Pancreas (tissue), 10 donors: ENCODE data around the gene HELT. TPM values are rescaled to one million over a fixed set of nuclear protein-coding genes. Genes with fewer than 3 reads are reported as not detected.

ENCODE experiments used
- ATAC-seq, 4 donors: fragments of 200-7000 bp; cut with Tn5 transposase; one replicate each; pipeline versions ENCODE4 v1.8.0 to v1.9.1; 2020; ENCODE audit warnings: mild to moderate bottlenecking in 4 of 4, moderate library complexity in 4 of 4
- DNase-seq, 6 donors: peaks; one replicate each; pipeline ENCODE4 v3.0.0-alpha.2; 2020
- FAIRE-seq: peaks from 2 replicates; lab custom pipeline; 2012; peaks lifted over from hg19 to GRCh38; lab: Jason Lieb, UNC
- H3K27ac ChIP-seq, 4 donors: fragments of 200-600 bp; sonication (generic); 1 replicate in 3 of 4; 2 replicates in 1 of 4; pipeline versions ENCODE4 v1.5.0 to v1.8.0; 2020
- H3K27me3 ChIP-seq, 4 donors: fragments of 200-600 bp; one replicate each; pipeline ENCODE4 v1.8.0; 2021
- H3K36me3 ChIP-seq, 3 donors: fragments of 200-600 bp; sonication (generic) in 1 of 3; one replicate each; pipeline versions ENCODE4 v1.5.0 to v1.8.0; 2020 to 2021
- H3K4me1 ChIP-seq, 3 donors: fragments of 200-600 bp; one replicate each; pipeline ENCODE4 v1.8.0; 2021
- H3K4me3 ChIP-seq, 4 donors: fragments of 200-600 bp; sonication (generic) in 2 of 4; one replicate each; pipeline versions ENCODE4 v1.5.0 to v1.8.0; 2020 to 2021
- H3K9me3 ChIP-seq, 4 donors: fragments of 200-600 bp; one replicate each; pipeline ENCODE4 v1.8.0; 2021
- WGBS, 2 donors: extraction: QIAGEN DNeasy Blood & Tissue Kit; methylation state at CpG; one replicate each; pipeline ENCODE4 v1.1.7; 2013; 5-methylcytosine and 5-hydroxymethylcytosine counted together
- intact Hi-C, 3 donors: fragments of 100-400 bp; cut with DNase I; formaldehyde crosslinking; loops; one replicate each; pipeline versions ENCODE4 v1.11.1 to v1.14.2; 2022
- polyA plus RNA-seq, 2 donors: library from polyadenylated mRNA; stranded (reverse); fragments of 200-250 nt; gene quantifications; one replicate each; pipeline ENCODE4 v1.2.3, GENCODE V29; 2013
- total RNA-seq, 6 donors: library from RNA; stranded (reverse); fragmentation: NEBNext Ultra II Directional in 4 of 6; extraction: Animal tissue kit (Norgen Biotek cat#: 25700) in 4 of 6; gene quantifications; one replicate each; pipeline versions ENCODE4 v1.2.1 to v1.2.4, GENCODE V29; 2021 to 2023
- TF ChIP-seq, protein P1 (sequence below), 4 donors: fragments of 200-600 bp; sonication (generic) in 3 of 4; IDR thresholded peaks; one replicate each; pipeline versions ENCODE4 v1.5.0 to v1.8.0; 2021; ENCODE audit warnings: antibody characterized with exemption in 4 of 4
- donor health status: healthy with polysubstance abuse.
- donor health status: DM: no; HTN: no; CAD: no; lungs with moderate emphysema.
- donor health status: DM: no; HTN: no; CAD: no.
- donor health status: control.
- donor health status: control.
- donor health status: Bipolar disorder and iron deficiency.
- donor health status: DM: yes; HTN: yes; CAD: no.
- donor health status: DM: no; HTN: no; CAD: no.
- donor health status: DM: no; HTN: no; CAD: no.
- donor health status: DM: yes; HTN: yes; CAD: no.

HELT gene
- total and polyA plus RNA-seq, 8 donors = not detected

DNA sequence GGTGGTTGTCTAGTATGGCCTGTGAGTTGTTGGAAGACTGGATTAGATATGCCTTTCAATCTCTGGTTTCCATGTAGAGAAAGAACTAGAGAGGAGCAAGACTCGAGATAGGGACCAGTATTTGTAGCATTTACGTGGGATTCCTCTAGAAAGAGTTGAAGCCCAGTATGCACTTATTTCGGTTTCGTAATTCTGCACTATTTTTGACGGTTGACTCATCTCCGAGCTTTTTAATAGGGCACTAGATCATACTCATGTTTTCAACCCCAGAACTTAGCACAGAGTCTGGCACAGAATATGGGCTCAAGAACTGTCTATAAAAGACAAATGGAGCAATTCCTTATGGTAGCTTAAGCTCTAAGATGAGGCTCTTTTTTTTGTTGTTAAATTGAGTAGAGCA lies 15.7 kb downstream of the HELT start:
- DNase-seq (no peak), ATAC-seq (no peak), FAIRE-seq (no peak)
- Histone ChIP-seq H3K36me3 (no peaks in the 10 kb centered on the region), H3K27ac (no peak overlapping the region), H3K9me3 (no peaks in the 10 kb centered on the region), H3K4me1 (no peaks in the 10 kb centered on the region), H3K27me3 (no peaks in the 10 kb centered on the region), H3K4me3 (no peak overlapping the region)
- intact Hi-C loops = no loop called here
- 75 to 87% methylated on average over 6 of the region's 6 CpGs for WGBS, 2 donors
- TF ChIP-seq, protein P1, sequence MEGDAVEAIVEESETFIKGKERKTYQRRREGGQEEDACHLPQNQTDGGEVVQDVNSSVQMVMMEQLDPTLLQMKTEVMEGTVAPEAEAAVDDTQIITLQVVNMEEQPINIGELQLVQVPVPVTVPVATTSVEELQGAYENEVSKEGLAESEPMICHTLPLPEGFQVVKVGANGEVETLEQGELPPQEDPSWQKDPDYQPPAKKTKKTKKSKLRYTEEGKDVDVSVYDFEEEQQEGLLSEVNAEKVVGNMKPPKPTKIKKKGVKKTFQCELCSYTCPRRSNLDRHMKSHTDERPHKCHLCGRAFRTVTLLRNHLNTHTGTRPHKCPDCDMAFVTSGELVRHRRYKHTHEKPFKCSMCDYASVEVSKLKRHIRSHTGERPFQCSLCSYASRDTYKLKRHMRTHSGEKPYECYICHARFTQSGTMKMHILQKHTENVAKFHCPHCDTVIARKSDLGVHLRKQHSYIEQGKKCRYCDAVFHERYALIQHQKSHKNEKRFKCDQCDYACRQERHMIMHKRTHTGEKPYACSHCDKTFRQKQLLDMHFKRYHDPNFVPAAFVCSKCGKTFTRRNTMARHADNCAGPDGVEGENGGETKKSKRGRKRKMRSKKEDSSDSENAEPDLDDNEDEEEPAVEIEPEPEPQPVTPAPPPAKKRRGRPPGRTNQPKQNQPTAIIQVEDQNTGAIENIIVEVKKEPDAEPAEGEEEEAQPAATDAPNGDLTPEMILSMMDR (IDR thresholded peaks at IDR 0.05) = no peak

DNA sequence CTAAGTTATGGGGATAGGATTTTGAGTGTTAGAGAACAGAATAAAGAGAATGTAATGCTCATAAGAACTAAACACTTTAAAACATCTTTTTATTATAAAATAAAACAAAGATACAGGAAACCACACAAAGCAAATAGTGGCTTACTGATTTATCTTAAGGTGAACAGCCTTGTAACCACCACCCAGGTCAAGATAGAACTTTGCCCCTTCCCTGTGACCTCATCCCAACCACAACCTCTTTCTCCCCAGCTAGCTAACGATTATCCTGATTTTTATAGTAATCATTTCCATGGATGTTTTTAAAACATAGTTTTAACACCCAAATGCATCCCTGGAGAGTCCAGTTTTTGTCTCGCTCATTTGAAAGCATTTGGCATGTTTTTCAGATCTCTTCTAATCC lies 17.0 kb downstream of the HELT start:
- no peak overlapping the region for H3K27ac ChIP-seq
- intact Hi-C loops = loop anchor here in 1 of 3 donors (5.0 kb wide), 1 partner anchor 102 kb away; no protein-coding TSS in a partner anchor
- DNase-seq (no peak), ATAC-seq (no peak), FAIRE-seq (no peak)
- TF ChIP-seq, protein P1 (IDR thresholded peaks at IDR 0.05) = no peak
- H3K4me1 ChIP-seq = no peaks in the 10 kb centered on the region
- no peaks in the 10 kb centered on the region for H3K9me3 ChIP-seq
- no peak overlapping the region for H3K4me3 ChIP-seq
- H3K36me3 ChIP-seq = no peaks in the 10 kb centered on the region
- H3K27me3 ChIP-seq = no peaks in the 10 kb centered on the region
- 71 to 80% methylated on average over 2 of the region's 2 CpGs for WGBS, 2 donors

DNA sequence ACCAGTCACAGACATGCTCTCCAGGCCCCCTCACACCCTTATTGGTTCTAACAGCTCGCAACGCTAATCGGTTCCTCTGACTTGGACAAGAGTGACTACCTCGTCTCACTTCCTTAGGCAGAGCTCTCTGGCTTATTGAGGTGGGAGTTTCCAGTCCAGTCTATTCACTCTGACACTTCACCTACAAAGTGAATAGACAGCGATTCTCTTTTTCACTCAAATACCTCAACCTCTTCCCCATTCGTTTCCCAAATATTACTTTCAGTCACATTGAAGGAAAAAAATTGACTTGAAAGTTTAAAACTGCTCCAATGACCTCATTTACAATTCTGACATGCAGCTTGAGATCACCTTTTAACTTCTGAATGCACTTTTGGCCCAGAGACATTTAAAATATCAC lies 17.7 kb downstream of the HELT start:
- no peak for ATAC-seq
- Histone ChIP-seq H3K9me3 (no peaks in the 10 kb centered on the region), H3K36me3 (no peaks in the 10 kb centered on the region), H3K4me1 (no peaks in the 10 kb centered on the region), H3K27me3 (no peaks in the 10 kb centered on the region), H3K4me3 (no peak overlapping the region), H3K27ac (no peak overlapping the region)
- intact Hi-C loops = loop anchor here in 1 of 3 donors (5.0 kb wide), 1 partner anchor 101 kb away; no protein-coding TSS in a partner anchor
- FAIRE-seq = no peak
- TF ChIP-seq, protein P1 (IDR thresholded peaks at IDR 0.05) = no peak
- 81 to 84% methylated on average over 6 of the region's 6 CpGs for WGBS, 2 donors
- no peak for DNase-seq

DNA sequence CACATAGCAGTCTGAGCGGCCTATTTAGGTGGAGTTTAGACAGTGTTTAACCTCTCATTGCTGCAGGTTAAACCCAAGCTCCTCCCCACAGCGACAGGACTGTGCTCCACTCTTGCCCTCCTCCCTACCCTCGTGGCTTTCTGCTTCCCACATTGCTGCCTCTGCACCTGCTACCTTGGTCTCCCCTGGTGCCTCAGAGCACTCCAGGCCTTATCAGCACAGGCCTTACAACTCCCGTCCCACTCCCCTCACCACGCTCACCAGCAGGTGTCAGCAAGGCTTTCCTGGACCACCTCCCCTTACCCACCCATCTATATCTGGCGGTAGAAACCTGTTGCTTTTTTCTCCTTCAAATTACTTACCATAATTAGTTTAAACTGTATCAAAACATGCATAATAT lies 18.6 kb downstream of the HELT start:
- intact Hi-C loops = loop anchor here in 1 of 3 donors (5.0 kb wide), 1 partner anchor 100 kb away; no protein-coding TSS in a partner anchor
- Histone ChIP-seq H3K27ac (no peak overlapping the region), H3K4me3 (no peak overlapping the region), H3K4me1 (no peaks in the 10 kb centered on the region), H3K27me3 (no peaks in the 10 kb centered on the region), H3K36me3 (no peaks in the 10 kb centered on the region), H3K9me3 (no peaks in the 10 kb centered on the region)
- 76 to 83% methylated on average over 6 of the region's 6 CpGs for WGBS, 2 donors
- ATAC-seq = no peak
- no peak for DNase-seq
- FAIRE-seq = no peak
- TF ChIP-seq, protein P1 (IDR thresholded peaks at IDR 0.05) = no peak

DNA sequence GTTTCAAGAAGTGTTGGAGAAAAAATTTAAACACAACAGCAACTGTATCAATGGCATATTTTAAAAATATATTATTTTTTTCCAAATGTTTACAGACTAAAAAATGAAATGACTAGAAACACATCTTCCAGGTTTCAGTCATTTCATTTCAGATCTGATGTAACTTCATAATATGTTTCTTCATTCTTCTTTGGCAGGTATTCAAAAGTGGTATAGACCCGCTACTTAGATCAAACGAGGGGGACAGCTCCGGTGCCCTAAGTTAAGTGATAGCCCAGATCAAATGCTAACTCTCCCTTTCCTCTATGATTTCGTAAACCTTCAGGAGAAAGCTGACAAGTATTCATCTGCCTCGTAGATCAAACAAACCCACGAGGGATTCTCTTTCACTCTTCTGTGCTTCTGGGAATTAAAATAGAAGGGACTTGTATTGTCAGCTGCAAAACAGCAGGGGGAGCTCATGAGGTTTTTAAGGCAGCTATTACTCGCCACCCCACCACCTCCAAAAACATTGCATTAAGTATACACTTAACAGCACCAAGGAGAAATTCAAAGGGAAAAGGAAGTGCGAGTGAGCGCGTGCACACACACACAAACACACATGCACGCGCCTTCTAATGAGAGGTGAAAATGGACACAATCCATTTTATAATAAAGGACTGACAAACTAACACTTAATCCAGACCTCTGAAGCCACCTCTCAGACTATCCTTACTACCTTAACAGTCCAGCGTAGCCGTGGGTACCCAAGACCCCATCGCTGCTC lies 21.4 kb downstream of the HELT start:
- no peaks in the 10 kb centered on the region for H3K36me3 ChIP-seq
- ATAC-seq = peak; percentile 69 to 97 (median 94)
- FAIRE-seq = peak; percentile 13
- no peaks in the 10 kb centered on the region for H3K9me3 ChIP-seq
- DNase-seq = peak in 3 of 6 donors; percentile 31 to 70 (median 45)
- TF ChIP-seq, protein P1 (IDR thresholded peaks at IDR 0.05) = peak; percentile 42 to 61 (median 54)
- no peak overlapping the region for H3K27ac ChIP-seq
- H3K27me3 ChIP-seq = no peaks in the 10 kb centered on the region
- peak overlapping the region in 1 of 4 donors; percentile 15 for H3K4me3 ChIP-seq
- 10 to 12% methylated on average over 15 of the region's 15 CpGs for WGBS, 2 donors
- no peaks in the 10 kb centered on the region for H3K4me1 ChIP-seq
- intact Hi-C loops = loop anchor here in 2 of 3 donors (2.0 to 10.0 kb wide), 3 partner anchors 55 to 98 kb away; no protein-coding TSS in a partner anchor
